Liver (tissue), 9 donors: Measurements from ENCODE around the gene TRIM69. TPM values are rescaled to one million over a fixed set of nuclear protein-coding genes. Genes with fewer than 3 reads are reported as not detected.

Source experiments
- DNase-seq: peaks from one replicate; pipeline ENCODE4 v3.0.0-alpha.2; 2017; ENCODE audit warnings: low spot score
- H3K27ac ChIP-seq, 2 donors: one replicate each; pipeline ENCODE4 v1.7.0; 2013; ENCODE audit warnings: inconsistent platforms in 2 of 2, low read length in 2 of 2, control low read depth in 1 of 2, low read depth in 1 of 2, mild to moderate bottlenecking in 1 of 2
- H3K27me3 ChIP-seq, 4 donors: one replicate each; pipeline versions ENCODE4 v1.6.1 to v1.7.0; 2013; ENCODE audit warnings: low read length in 3 of 4, inconsistent platforms in 1 of 4, mild to moderate bottlenecking in 1 of 4, moderate library complexity in 1 of 4; ENCODE audit not compliant: control insufficient read depth in 4 of 4, insufficient read depth in 4 of 4
- H3K36me3 ChIP-seq, 4 donors: one replicate each; pipeline versions ENCODE4 v1.6.1 to v1.7.0; 2013; ENCODE audit warnings: low read length in 3 of 4, mild to moderate bottlenecking in 3 of 4, low read depth in 1 of 4, moderate library complexity in 1 of 4; ENCODE audit not compliant: control insufficient read depth in 4 of 4, insufficient read depth in 3 of 4
- H3K4me1 ChIP-seq, 4 donors: one replicate each; pipeline versions ENCODE4 v1.6.1 to v1.7.0; 2013; ENCODE audit warnings: low read length in 3 of 4, mild to moderate bottlenecking in 3 of 4, moderate library complexity in 1 of 4; ENCODE audit not compliant: control insufficient read depth in 4 of 4, insufficient read depth in 4 of 4
- H3K4me3 ChIP-seq, 3 donors: one replicate each; pipeline versions ENCODE4 v1.6.1 to v1.7.0; 2013; ENCODE audit warnings: low read length in 3 of 3, control low read depth in 1 of 3, low read depth in 1 of 3, mild to moderate bottlenecking in 1 of 3
- H3K9ac ChIP-seq, 2 donors: one replicate each; pipeline ENCODE4 v1.7.0; 2013; ENCODE audit warnings: low read length in 2 of 2, mild to moderate bottlenecking in 2 of 2, moderate library complexity in 2 of 2, control low read depth in 1 of 2, low read depth in 1 of 2
- H3K9me3 ChIP-seq, 4 donors: one replicate each; pipeline versions ENCODE4 v1.6.1 to v1.7.0; 2013; ENCODE audit warnings: low read length in 3 of 4; ENCODE audit not compliant: control insufficient read depth in 4 of 4
- CTCF ChIP-seq: fragments of 150-350 bp; IDR thresholded peaks from 2 replicates; pipeline ENCODE4 v1.5.1; 2017; ENCODE audit warnings: improper control_type of control experiment, low read depth, low read length; ENCODE audit not compliant: missing input control
- EGR1 ChIP-seq, 2 donors: IDR thresholded peaks; 2 replicates each; pipeline ENCODE4 v1.6.1; 2016 to 2018; ENCODE audit warnings: antibody characterized with exemption in 2 of 2, low read depth in 2 of 2
- FOXA1 ChIP-seq: IDR thresholded peaks from 2 replicates; pipeline ENCODE4 v1.6.1; 2016; ENCODE audit warnings: antibody characterized with exemption
- FOXA2 ChIP-seq: IDR thresholded peaks from 2 replicates; pipeline ENCODE4 v1.6.1; 2016; ENCODE audit warnings: antibody characterized with exemption
- GABPA ChIP-seq, 2 donors: IDR thresholded peaks in 1 of 2; conservative IDR thresholded peaks in 1 of 2; 2 replicates each; pipeline ENCODE4 v1.6.1; 2016; ENCODE audit warnings: antibody characterized with exemption in 2 of 2, mild to moderate bottlenecking in 1 of 2, moderate library complexity in 1 of 2
- HNF4A ChIP-seq, 2 donors: conservative IDR thresholded peaks; 2 replicates each; pipeline ENCODE4 v1.6.1; 2016; ENCODE audit warnings: antibody characterized with exemption in 2 of 2, mild to moderate bottlenecking in 2 of 2
- HNF4G ChIP-seq: IDR thresholded peaks from 2 replicates; pipeline ENCODE4 v1.6.1; 2016; ENCODE audit warnings: antibody characterized with exemption
- JUND ChIP-seq, 2 donors: IDR thresholded peaks; 2 replicates each; pipeline ENCODE4 v1.6.1; 2016; ENCODE audit warnings: antibody characterized with exemption in 2 of 2
- NR2F2 ChIP-seq: IDR thresholded peaks from 2 replicates; pipeline ENCODE4 v1.6.1; 2016; ENCODE audit warnings: antibody characterized with exemption
- RAD21 ChIP-seq, 2 donors: IDR thresholded peaks; 2 replicates each; pipeline ENCODE4 v1.6.1; 2016; ENCODE audit warnings: antibody characterized with exemption in 2 of 2, mild to moderate bottlenecking in 2 of 2
- RXRA ChIP-seq, 2 donors: IDR thresholded peaks; 2 replicates each; pipeline ENCODE4 v1.6.1; 2017 to 2018; ENCODE audit warnings: antibody characterized with exemption in 2 of 2, mild to moderate bottlenecking in 1 of 2
- SP1 ChIP-seq: IDR thresholded peaks from 2 replicates; pipeline ENCODE4 v1.6.1; 2018; ENCODE audit warnings: antibody characterized with exemption, mild to moderate bottlenecking
- TAF1 ChIP-seq: conservative IDR thresholded peaks from 2 replicates; pipeline ENCODE4 v1.6.1; 2016; ENCODE audit warnings: antibody characterized with exemption, mild to moderate bottlenecking
- YY1 ChIP-seq: IDR thresholded peaks from 2 replicates; pipeline ENCODE4 v1.6.1; 2016; ENCODE audit warnings: antibody characterized with exemption, mild to moderate bottlenecking
- WGBS: extraction: QIAGEN DNeasy Blood & Tissue Kit; methylation state at CpG from one replicate; pipeline ENCODE4 v1.1.7; 2013; 5-methylcytosine and 5-hydroxymethylcytosine counted together
- polyA plus RNA-seq, 2 donors: library from polyadenylated mRNA; stranded (reverse) in 1 of 2; unstranded in 1 of 2; fragments of 200-250 nt in 1 of 2; fragments of >200 nt in 1 of 2; fragmentation: Nextera tagmentation in 1 of 2; extraction: Ambion mirVana in 1 of 2; gene quantifications; one replicate each; pipeline versions ENCODE4 v1.2.1 to v1.2.3, GENCODE V29; 2013 to 2015
- total RNA-seq, 2 donors: library from RNA; depleted of rRNA; stranded (reverse); fragments of >200 nt; gene quantifications; one replicate each; pipeline ENCODE4 v1.2.3, GENCODE V29; 2014
- TF ChIP-seq, protein P1 (sequence below): IDR thresholded peaks from 2 replicates; pipeline ENCODE4 v1.6.1; 2016; ENCODE audit warnings: antibody characterized with exemption
- TF ChIP-seq, protein P2 (sequence below): IDR thresholded peaks from 2 replicates; pipeline ENCODE4 v1.6.1; 2016; ENCODE audit warnings: antibody characterized with exemption
- TF ChIP-seq, protein P3 (sequence below): IDR thresholded peaks from 2 replicates; pipeline ENCODE4 v1.6.1; 2016; ENCODE audit warnings: antibody characterized with exemption, mild to moderate bottlenecking
- TF ChIP-seq, protein P4 (sequence below): IDR thresholded peaks from 2 replicates; pipeline ENCODE4 v1.6.1; 2016; ENCODE audit warnings: antibody characterized with exemption
- donor health status: healthy.
- donor health status: healthy.
- donor health status: healthy.
- donor health status: healthy.
- donor health status: healthy.

The TRIM69 gene
- total and polyA plus RNA-seq, 4 donors, result 3.6 to 10.0 (median 5.3) TPM

GRCh38 chr15:44710236-44711095, 25.9 kb upstream of the TRIM69 start:
- Histone ChIP-seq H3K9me3 (no peaks in the 10 kb centered on the region), H3K9ac (peak overlapping the region; percentile 89 to 99), H3K27me3 (no peaks in the 10 kb centered on the region), H3K27ac (peak overlapping the region; percentile 99), H3K4me3 (peak overlapping the region; percentile 56 to 88 (median 71)), H3K4me1 (peaks cover 0 to 21% (median 8%) of the 10 kb centered on the region in 4 donors), H3K36me3 (peaks cover 0 to 6% (median 5%) of the 10 kb centered on the region in 4 donors)
- WGBS, result 31% methylated on average over 11 of the region's 11 CpGs
- DNase-seq, result no peak
- TF ChIP-seq GABPA (IDR thresholded peaks at IDR 0.05 in 1 of 2, conservative IDR thresholded peaks at IDR 0.05 in 1 of 2) (no peak), RXRA (IDR thresholded peaks at IDR 0.05) (no peak), YY1 (peak; percentile 62), FOXA2 (no peak)

- peak; percentile 98 for DNase-seq
- Histone ChIP-seq H3K9ac (peak within 1 kb of the TSS; percentile 89 to 99), H3K36me3 (peaks cover 2 to 13% (median 12%) of the 10 kb centered on the region in 4 donors), H3K27me3 (no peaks in the 10 kb centered on the region), H3K4me3 (peak within 1 kb of the TSS; percentile 56 to 93 (median 88)), H3K9me3 (no peaks in the 10 kb centered on the region), H3K4me1 (peaks cover 0 to 23% (median 10%) of the 10 kb centered on the region in 4 donors), H3K27ac (peak within 1 kb of the TSS; percentile 99)
- TF ChIP-seq GABPA (IDR thresholded peaks at IDR 0.05 in 1 of 2, conservative IDR thresholded peaks at IDR 0.05 in 1 of 2) (no peak), TAF1 (peak; percentile 98), FOXA1 (no peak), HNF4A (conservative IDR thresholded peaks at IDR 0.05) (no peak), RAD21 (IDR thresholded peaks at IDR 0.05) (peak; percentile 6 to 16), JUND (IDR thresholded peaks at IDR 0.05) (peak in 1 of 2 donors; percentile 91), RXRA (IDR thresholded peaks at IDR 0.05) (peak in 1 of 2 donors; percentile 35), FOXA2 (no peak), SP1 (peak; percentile 93), NR2F2 (peak; percentile 19), CTCF (no peak), EGR1 (IDR thresholded peaks at IDR 0.05; ENCODE audit: low read depth in 2 of 2) (no peak), HNF4G (no peak), YY1 (peak; percentile 60)
- TF ChIP-seq, protein P1, sequence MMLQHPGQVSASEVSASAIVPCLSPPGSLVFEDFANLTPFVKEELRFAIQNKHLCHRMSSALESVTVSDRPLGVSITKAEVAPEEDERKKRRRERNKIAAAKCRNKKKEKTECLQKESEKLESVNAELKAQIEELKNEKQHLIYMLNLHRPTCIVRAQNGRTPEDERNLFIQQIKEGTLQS, result peak; percentile 12
- TF ChIP-seq, protein P2, sequence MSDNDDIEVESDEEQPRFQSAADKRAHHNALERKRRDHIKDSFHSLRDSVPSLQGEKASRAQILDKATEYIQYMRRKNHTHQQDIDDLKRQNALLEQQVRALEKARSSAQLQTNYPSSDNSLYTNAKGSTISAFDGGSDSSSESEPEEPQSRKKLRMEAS, result peak; percentile 60
- TF ChIP-seq, protein P3, sequence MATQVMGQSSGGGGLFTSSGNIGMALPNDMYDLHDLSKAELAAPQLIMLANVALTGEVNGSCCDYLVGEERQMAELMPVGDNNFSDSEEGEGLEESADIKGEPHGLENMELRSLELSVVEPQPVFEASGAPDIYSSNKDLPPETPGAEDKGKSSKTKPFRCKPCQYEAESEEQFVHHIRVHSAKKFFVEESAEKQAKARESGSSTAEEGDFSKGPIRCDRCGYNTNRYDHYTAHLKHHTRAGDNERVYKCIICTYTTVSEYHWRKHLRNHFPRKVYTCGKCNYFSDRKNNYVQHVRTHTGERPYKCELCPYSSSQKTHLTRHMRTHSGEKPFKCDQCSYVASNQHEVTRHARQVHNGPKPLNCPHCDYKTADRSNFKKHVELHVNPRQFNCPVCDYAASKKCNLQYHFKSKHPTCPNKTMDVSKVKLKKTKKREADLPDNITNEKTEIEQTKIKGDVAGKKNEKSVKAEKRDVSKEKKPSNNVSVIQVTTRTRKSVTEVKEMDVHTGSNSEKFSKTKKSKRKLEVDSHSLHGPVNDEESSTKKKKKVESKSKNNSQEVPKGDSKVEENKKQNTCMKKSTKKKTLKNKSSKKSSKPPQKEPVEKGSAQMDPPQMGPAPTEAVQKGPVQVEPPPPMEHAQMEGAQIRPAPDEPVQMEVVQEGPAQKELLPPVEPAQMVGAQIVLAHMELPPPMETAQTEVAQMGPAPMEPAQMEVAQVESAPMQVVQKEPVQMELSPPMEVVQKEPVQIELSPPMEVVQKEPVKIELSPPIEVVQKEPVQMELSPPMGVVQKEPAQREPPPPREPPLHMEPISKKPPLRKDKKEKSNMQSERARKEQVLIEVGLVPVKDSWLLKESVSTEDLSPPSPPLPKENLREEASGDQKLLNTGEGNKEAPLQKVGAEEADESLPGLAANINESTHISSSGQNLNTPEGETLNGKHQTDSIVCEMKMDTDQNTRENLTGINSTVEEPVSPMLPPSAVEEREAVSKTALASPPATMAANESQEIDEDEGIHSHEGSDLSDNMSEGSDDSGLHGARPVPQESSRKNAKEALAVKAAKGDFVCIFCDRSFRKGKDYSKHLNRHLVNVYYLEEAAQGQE, result peak; percentile 93
- TF ChIP-seq, protein P4, sequence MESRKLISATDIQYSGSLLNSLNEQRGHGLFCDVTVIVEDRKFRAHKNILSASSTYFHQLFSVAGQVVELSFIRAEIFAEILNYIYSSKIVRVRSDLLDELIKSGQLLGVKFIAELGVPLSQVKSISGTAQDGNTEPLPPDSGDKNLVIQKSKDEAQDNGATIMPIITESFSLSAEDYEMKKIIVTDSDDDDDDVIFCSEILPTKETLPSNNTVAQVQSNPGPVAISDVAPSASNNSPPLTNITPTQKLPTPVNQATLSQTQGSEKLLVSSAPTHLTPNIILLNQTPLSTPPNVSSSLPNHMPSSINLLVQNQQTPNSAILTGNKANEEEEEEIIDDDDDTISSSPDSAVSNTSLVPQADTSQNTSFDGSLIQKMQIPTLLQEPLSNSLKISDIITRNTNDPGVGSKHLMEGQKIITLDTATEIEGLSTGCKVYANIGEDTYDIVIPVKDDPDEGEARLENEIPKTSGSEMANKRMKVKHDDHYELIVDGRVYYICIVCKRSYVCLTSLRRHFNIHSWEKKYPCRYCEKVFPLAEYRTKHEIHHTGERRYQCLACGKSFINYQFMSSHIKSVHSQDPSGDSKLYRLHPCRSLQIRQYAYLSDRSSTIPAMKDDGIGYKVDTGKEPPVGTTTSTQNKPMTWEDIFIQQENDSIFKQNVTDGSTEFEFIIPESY, result no peak
- under 1% methylated on average over 37 of the region's 37 CpGs for WGBS
Measured at GRCh38 chr15:44711096-44711742, 25.1 kb upstream of the TRIM69 start, which contains the start of the genes B2M and PATL2. Gene B2M (plus strand): TSS chr15:44711517. CDS start chr15:44711547, 30 bp downstream. Gene PATL2 (minus strand): TSS chr15:44711323. CDS start chr15:44676490, 34,833 bp downstream.
